Smooth muscle cell (in vitro differentiated cells): ENCODE measurements around the gene C3orf52. TPM values are rescaled to one million over a fixed set of nuclear protein-coding genes. Genes with fewer than 3 reads are reported as not detected.
A peak's percentile ranks its signal among the peaks of the same experiment; 100 is the strongest.

Experiments used
- DNase-seq: peaks from one replicate; lab custom pipeline; 2025; ENCODE audit not compliant: unreplicated experiment; lab: John Stamatoyannopoulos, UW
- H2AFZ ChIP-seq: fragments of 200-600 bp; sonication (generic); 2 replicates; pipeline ENCODE4 v1.6.0; 2016; ENCODE audit warnings: antibody characterized with exemption, low read depth, mild to moderate bottlenecking
- H3F3A ChIP-seq: fragments of 200-600 bp; sonication (generic); 2 replicates; pipeline ENCODE4 v1.6.0; 2017; ENCODE audit warnings: antibody characterized with exemption, low read depth
- H3K27ac ChIP-seq: fragments of 200-600 bp; sonication (generic); 2 replicates; pipeline ENCODE4 v1.5.1; 2016; ENCODE audit warnings: low read depth, mild to moderate bottlenecking
- H3K27me3 ChIP-seq: fragments of 200-600 bp; sonication (generic); 2 replicates; pipeline ENCODE4 v1.6.1; 2016; ENCODE audit warnings: low read depth, mild to moderate bottlenecking
- H3K36me3 ChIP-seq: fragments of 200-600 bp; sonication (generic); 2 replicates; pipeline ENCODE4 v1.5.1; 2016; ENCODE audit warnings: low read depth
- H3K4me1 ChIP-seq: fragments of 200-600 bp; sonication (generic); 2 replicates; pipeline ENCODE4 v1.5.1; 2016; ENCODE audit warnings: low read depth
- H3K4me2 ChIP-seq: fragments of 200-600 bp; sonication (generic); 2 replicates; pipeline ENCODE4 v1.6.0; 2016; ENCODE audit warnings: mild to moderate bottlenecking
- H3K4me3 ChIP-seq: fragments of 200-600 bp; sonication (generic); 2 replicates; pipeline ENCODE4 v1.5.1; 2016; ENCODE audit warnings: mild to moderate bottlenecking
- H3K79me2 ChIP-seq: fragments of 200-600 bp; sonication (generic); 2 replicates; pipeline ENCODE4 v1.6.0; 2016; ENCODE audit warnings: low read depth, mild to moderate bottlenecking
- H3K9ac ChIP-seq: fragments of 200-600 bp; sonication (generic); 2 replicates; pipeline ENCODE4 v1.6.0; 2016; ENCODE audit warnings: low read depth
- H3K9me3 ChIP-seq: fragments of 200-600 bp; sonication (generic); replicated peaks from 2 replicates; pipeline ENCODE4 v1.5.1; 2016; ENCODE audit warnings: low read depth
- H4K20me1 ChIP-seq: fragments of 200-600 bp; sonication (generic); 2 replicates; pipeline ENCODE4 v1.6.0; 2016; ENCODE audit warnings: low read depth
- WGBS: methylation state at CpG from one replicate; pipeline ENCODE4 v1.1.7; 2016; ENCODE audit warnings: low lambda C conversion rate; 5-methylcytosine and 5-hydroxymethylcytosine counted together
- polyA plus RNA-seq: library from polyadenylated mRNA; unstranded; fragments of >200 nt; fragmentation: Nextera tagmentation; extraction: Ambion mirVana; gene quantifications from 2 replicates; pipeline ENCODE4 v1.2.1, GENCODE V29; 2016
- total RNA-seq: library from RNA; depleted of rRNA; stranded (reverse); fragments of >200 nt; gene quantifications from 2 replicates; pipeline ENCODE4 v1.2.3, GENCODE V29; 2014
- TF ChIP-seq, protein P1 (sequence below): fragments of 200-600 bp; sonication (generic); IDR thresholded peaks from 2 replicates; pipeline ENCODE4 v1.5.1; 2017; ENCODE audit warnings: borderline replicate concordance, mild to moderate bottlenecking, antibody characterized with exemption; ENCODE audit not compliant: insufficient read depth, poor library complexity, severe bottlenecking

Gene C3orf52
- total and polyA plus RNA-seq, 2 experiments from 2014 or later: 4.0 to 10.2 TPM

DNA sequence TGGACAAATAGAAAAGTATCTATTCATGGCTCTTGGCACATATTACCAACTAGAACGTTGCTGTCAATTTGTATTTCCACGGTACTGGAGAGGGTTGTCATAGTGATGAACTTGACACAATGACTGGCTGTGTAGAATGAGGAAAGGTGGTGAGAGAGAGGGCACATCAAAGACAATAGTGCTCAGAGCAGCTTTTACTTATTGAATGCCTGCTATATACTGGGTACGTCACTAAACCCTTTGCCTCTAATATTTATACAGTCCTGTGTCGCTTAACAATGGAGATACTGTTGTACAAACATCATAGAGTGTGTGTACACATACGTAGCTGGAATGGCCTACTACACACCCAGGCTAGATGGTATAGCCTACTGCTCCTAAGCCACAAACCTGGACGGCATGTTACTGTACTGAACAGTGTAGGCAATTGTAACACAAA is 43.3 kb upstream of the C3orf52 start:
- Histone ChIP-seq H3K36me3 (no peaks in the 10 kb centered on the region), H3K27me3 (no peaks in the 10 kb centered on the region), H2AFZ (no peak overlapping the region), H3K27ac (no peak overlapping the region), H3K9me3 (no peaks in the 10 kb centered on the region), H3K4me1 (no peaks in the 10 kb centered on the region), H3K4me3 (no peak overlapping the region), H4K20me1 (no peaks in the 10 kb centered on the region), H3F3A (no peaks in the 10 kb centered on the region), H3K4me2 (no peak overlapping the region), H3K79me2 (no peaks in the 10 kb centered on the region), H3K9ac (no peak overlapping the region)
- TF ChIP-seq, protein P1, sequence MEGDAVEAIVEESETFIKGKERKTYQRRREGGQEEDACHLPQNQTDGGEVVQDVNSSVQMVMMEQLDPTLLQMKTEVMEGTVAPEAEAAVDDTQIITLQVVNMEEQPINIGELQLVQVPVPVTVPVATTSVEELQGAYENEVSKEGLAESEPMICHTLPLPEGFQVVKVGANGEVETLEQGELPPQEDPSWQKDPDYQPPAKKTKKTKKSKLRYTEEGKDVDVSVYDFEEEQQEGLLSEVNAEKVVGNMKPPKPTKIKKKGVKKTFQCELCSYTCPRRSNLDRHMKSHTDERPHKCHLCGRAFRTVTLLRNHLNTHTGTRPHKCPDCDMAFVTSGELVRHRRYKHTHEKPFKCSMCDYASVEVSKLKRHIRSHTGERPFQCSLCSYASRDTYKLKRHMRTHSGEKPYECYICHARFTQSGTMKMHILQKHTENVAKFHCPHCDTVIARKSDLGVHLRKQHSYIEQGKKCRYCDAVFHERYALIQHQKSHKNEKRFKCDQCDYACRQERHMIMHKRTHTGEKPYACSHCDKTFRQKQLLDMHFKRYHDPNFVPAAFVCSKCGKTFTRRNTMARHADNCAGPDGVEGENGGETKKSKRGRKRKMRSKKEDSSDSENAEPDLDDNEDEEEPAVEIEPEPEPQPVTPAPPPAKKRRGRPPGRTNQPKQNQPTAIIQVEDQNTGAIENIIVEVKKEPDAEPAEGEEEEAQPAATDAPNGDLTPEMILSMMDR: no peak
- WGBS: 88% methylated on average over 6 of the region's 6 CpGs
- DNase-seq: no peak

DNA sequence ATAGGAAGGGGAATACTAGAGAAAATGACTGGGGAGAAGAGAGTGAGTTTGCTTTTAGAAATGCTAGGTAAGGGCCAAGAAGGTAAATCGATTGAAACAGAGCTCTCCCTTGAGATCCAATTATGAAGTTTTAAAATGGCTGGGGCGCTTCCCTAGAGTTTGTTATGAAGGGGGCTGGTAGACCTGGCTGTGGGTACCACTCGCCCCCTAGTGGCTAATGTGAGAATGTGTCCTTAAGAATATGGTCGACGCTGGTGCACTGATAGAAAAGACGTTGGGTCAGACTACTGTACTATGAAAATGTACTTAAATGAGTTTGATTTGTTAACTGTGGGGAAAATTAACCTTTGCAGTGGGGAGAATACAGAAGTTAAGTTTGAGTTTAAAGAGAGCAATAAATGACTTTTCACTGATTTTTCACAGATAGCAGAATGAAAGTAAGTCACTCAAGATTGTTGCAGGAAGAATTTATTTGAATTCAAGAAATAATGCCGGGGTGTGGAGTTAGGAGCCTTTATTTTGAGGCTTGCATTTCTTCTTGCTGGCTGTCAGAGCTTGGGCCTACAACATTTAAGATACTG is 42.5 kb upstream of the C3orf52 start:
- H4K20me1 ChIP-seq: no peaks in the 10 kb centered on the region
- no peaks in the 10 kb centered on the region for H3K4me1 ChIP-seq
- no peak overlapping the region for H3K27ac ChIP-seq
- H3K4me2 ChIP-seq: peak overlapping the region; percentile 68
- H2AFZ ChIP-seq: peak overlapping the region; percentile 77
- 10% methylated on average over 7 of the region's 7 CpGs for whole genome bisulfite sequencing
- DNase-seq: no peak
- H3K9ac ChIP-seq: no peak overlapping the region
- H3K36me3 ChIP-seq: no peaks in the 10 kb centered on the region
- TF ChIP-seq, protein P1: peak; percentile 86
- no peaks in the 10 kb centered on the region for H3K9me3 ChIP-seq
- no peaks in the 10 kb centered on the region for H3K79me2 ChIP-seq
- H3K4me3 ChIP-seq: no peak overlapping the region
- H3K27me3 ChIP-seq: no peaks in the 10 kb centered on the region
- no peaks in the 10 kb centered on the region for H3F3A ChIP-seq

DNA sequence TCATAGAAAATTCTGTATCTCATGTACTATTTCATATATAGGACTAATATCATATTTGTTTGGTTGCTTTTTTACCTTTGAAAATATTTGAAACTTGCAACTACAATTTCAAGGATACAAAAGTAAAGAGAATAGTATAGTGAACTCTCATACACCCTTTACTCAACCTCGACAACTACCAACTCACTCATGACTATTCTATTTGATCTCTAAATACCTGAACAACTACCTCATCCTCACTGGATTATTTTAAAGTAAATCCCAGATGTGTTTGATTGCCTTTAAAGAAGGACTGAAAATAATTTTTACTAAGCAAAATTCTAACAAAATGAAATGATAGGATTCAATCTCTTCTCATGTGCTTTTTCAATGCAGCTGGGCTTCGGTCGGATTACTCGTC is 39.6 kb upstream of the C3orf52 start:
- H3K27ac ChIP-seq: no peak overlapping the region
- no peak for DNase-seq
- no peaks in the 10 kb centered on the region for H3F3A ChIP-seq
- TF ChIP-seq, protein P1: no peak
- no peak overlapping the region for H3K4me2 ChIP-seq
- no peak overlapping the region for H3K4me3 ChIP-seq
- H3K36me3 ChIP-seq: no peaks in the 10 kb centered on the region
- H3K79me2 ChIP-seq: no peaks in the 10 kb centered on the region
- H2AFZ ChIP-seq: no peak overlapping the region
- H3K27me3 ChIP-seq: no peaks in the 10 kb centered on the region
- H3K4me1 ChIP-seq: no peaks in the 10 kb centered on the region
- H3K9ac ChIP-seq: no peak overlapping the region
- 56% methylated on average over 4 of the region's 4 CpGs for WGBS
- no peaks in the 10 kb centered on the region for H3K9me3 ChIP-seq
- H4K20me1 ChIP-seq: no peaks in the 10 kb centered on the region

DNA sequence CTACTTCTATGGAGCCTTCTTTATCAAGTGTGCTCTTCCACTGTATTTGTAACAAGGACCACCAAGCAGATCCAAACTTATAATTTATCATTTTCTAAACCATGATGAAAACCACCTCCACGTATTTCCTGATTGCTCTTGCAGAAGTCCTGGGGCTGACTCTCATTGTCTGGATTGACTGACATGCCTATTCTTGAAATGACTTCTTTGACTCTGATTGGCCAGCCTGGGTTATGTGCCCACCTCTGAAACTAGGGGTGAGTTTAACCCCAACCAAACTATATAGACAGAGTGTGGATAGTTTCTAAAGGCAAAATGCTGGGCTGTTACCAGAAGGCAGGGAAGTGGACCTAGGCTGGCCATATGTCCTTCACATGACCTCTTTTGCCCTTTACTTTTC is 38.9 kb upstream of the C3orf52 start:
- Histone ChIP-seq H2AFZ (no peak overlapping the region), H3K36me3 (no peaks in the 10 kb centered on the region), H3K4me3 (no peak overlapping the region), H3K9ac (no peak overlapping the region), H3K4me1 (peaks cover under 1% of the 10 kb centered on the region), H3F3A (no peaks in the 10 kb centered on the region), H4K20me1 (no peaks in the 10 kb centered on the region), H3K27me3 (no peaks in the 10 kb centered on the region), H3K79me2 (no peaks in the 10 kb centered on the region), H3K27ac (no peak overlapping the region), H3K9me3 (no peaks in the 10 kb centered on the region), H3K4me2 (no peak overlapping the region)
- TF ChIP-seq, protein P1: no peak
- no peak for DNase-seq
- WGBS: 88% methylated on average over 1 of the region's 1 CpG
